ENCODE data around the gene UVRAG.
"Not testable (repeated sequence)": the region's sequence is repeated elsewhere in the genome, so short reads cannot be mapped to it uniquely, and the experiment has no call there.

UVRAG gene

GRCh38 chr11:76071090-76071489 lies 256.1 kb downstream of the UVRAG start:
- Histone ChIP-seq H3K36me3 (ENCODE audit: insufficient read depth, insufficient read length, low read length) (peaks cover 23% of the 10 kb centered on the region), H3K4me1 (ENCODE audit: insufficient read depth, insufficient read length) (no peaks in the 10 kb centered on the region), H3K27me3 (ENCODE audit: insufficient read depth, insufficient read length) (no peaks in the 10 kb centered on the region), H3K9me3 (ENCODE audit: insufficient read depth, low read length) (no peaks in the 10 kb centered on the region), H3K9ac (ENCODE audit: insufficient read length, low read depth) (no peak overlapping the region), H3K4me3 (ENCODE audit: insufficient read length, low read depth) (no peak overlapping the region)
- no peak for TF ChIP-seq SUZ12 (IDR thresholded peaks at IDR 0.05; ENCODE audit: extremely low read depth, insufficient read depth, insufficient read length)
- TF ChIP-seq YY1 (IDR thresholded peaks at IDR 0.05; ENCODE audit: insufficient read depth, insufficient read length), result no peak
- TF ChIP-seq ZNF274 (IDR thresholded peaks at IDR 0.05; ENCODE audit: low read depth, low read length), result no peak
- no peak for DNase-seq (ENCODE audit: low read depth, low spot score)

- H3K9me3 ChIP-seq (ENCODE audit: insufficient read depth, low read length), result no peaks in the 10 kb centered on the region
- H3K36me3 ChIP-seq (ENCODE audit: insufficient read depth, insufficient read length, low read length), result peaks cover 12% of the 10 kb centered on the region
- no peak for TF ChIP-seq ZNF274 (IDR thresholded peaks at IDR 0.05; ENCODE audit: low read depth, low read length)
- TF ChIP-seq YY1 (IDR thresholded peaks at IDR 0.05; ENCODE audit: insufficient read depth, insufficient read length), result no peak
- TF ChIP-seq SUZ12 (IDR thresholded peaks at IDR 0.05; ENCODE audit: extremely low read depth, insufficient read depth, insufficient read length), result no peak
- DNase-seq (ENCODE audit: low read depth, low spot score), result no peak
- H3K4me3 ChIP-seq (ENCODE audit: insufficient read length, low read depth), result no peak overlapping the region
- H3K9ac ChIP-seq (ENCODE audit: insufficient read length, low read depth), result no peak overlapping the region
- H3K4me1 ChIP-seq (ENCODE audit: insufficient read depth, insufficient read length), result no peaks in the 10 kb centered on the region
- H3K27me3 ChIP-seq (ENCODE audit: insufficient read depth, insufficient read length), result no peaks in the 10 kb centered on the region
Measured at GRCh38 chr11:76073724-76074123, 258.7 kb downstream of the UVRAG start.

- H3K4me1 ChIP-seq (ENCODE audit: insufficient read depth, insufficient read length), result no peaks in the 10 kb centered on the region
- no peak overlapping the region for H3K4me3 ChIP-seq (ENCODE audit: insufficient read length, low read depth)
- no peak for DNase-seq (ENCODE audit: low read depth, low spot score)
- H3K36me3 ChIP-seq (ENCODE audit: insufficient read depth, insufficient read length, low read length), result peaks cover 5% of the 10 kb centered on the region
- H3K9ac ChIP-seq (ENCODE audit: insufficient read length, low read depth), result no peak overlapping the region
- H3K9me3 ChIP-seq (ENCODE audit: insufficient read depth, low read length), result no peaks in the 10 kb centered on the region
- no peaks in the 10 kb centered on the region for H3K27me3 ChIP-seq (ENCODE audit: insufficient read depth, insufficient read length)
- no peak for TF ChIP-seq ZNF274 (IDR thresholded peaks at IDR 0.05; ENCODE audit: low read depth, low read length)
- no peak for TF ChIP-seq YY1 (IDR thresholded peaks at IDR 0.05; ENCODE audit: insufficient read depth, insufficient read length)
- TF ChIP-seq SUZ12 (IDR thresholded peaks at IDR 0.05; ENCODE audit: extremely low read depth, insufficient read depth, insufficient read length), result no peak
Measured at GRCh38 chr11:76074148-76075095, 259.4 kb downstream of the UVRAG start.

GRCh38 chr11:76075716-76076115 lies 260.7 kb downstream of the UVRAG start:
- Histone ChIP-seq H3K4me1 (ENCODE audit: insufficient read depth, insufficient read length) (no peaks in the 10 kb centered on the region), H3K27me3 (ENCODE audit: insufficient read depth, insufficient read length) (no peaks in the 10 kb centered on the region), H3K36me3 (ENCODE audit: insufficient read depth, insufficient read length, low read length) (no peaks in the 10 kb centered on the region), H3K9ac (ENCODE audit: insufficient read length, low read depth) (no peak overlapping the region), H3K9me3 (ENCODE audit: insufficient read depth, low read length) (no peaks in the 10 kb centered on the region), H3K4me3 (ENCODE audit: insufficient read length, low read depth) (no peak overlapping the region)
- no peak for DNase-seq (ENCODE audit: low read depth, low spot score)
- TF ChIP-seq ZNF274 (IDR thresholded peaks at IDR 0.05; ENCODE audit: low read depth, low read length), result no peak
- TF ChIP-seq SUZ12 (IDR thresholded peaks at IDR 0.05; ENCODE audit: extremely low read depth, insufficient read depth, insufficient read length), result no peak
- TF ChIP-seq YY1 (IDR thresholded peaks at IDR 0.05; ENCODE audit: insufficient read depth, insufficient read length), result no peak

GRCh38 chr11:76076253-76076652 lies 261.2 kb downstream of the UVRAG start:
- H3K4me3 ChIP-seq (ENCODE audit: insufficient read length, low read depth); H3K27me3 ChIP-seq (ENCODE audit: insufficient read depth, insufficient read length); H3K4me1 ChIP-seq (ENCODE audit: insufficient read depth, insufficient read length); DNase-seq (ENCODE audit: low read depth, low spot score); H3K9me3 ChIP-seq (ENCODE audit: insufficient read depth, low read length); H3K36me3 ChIP-seq (ENCODE audit: insufficient read depth, insufficient read length, low read length); H3K9ac ChIP-seq (ENCODE audit: insufficient read length, low read depth): not testable (repeated sequence)

GRCh38 chr11:76076749-76077148 lies 261.7 kb downstream of the UVRAG start:
- H3K27me3 ChIP-seq (ENCODE audit: insufficient read depth, insufficient read length), result no peaks in the 10 kb centered on the region
- no peaks in the 10 kb centered on the region for H3K9me3 ChIP-seq (ENCODE audit: insufficient read depth, low read length)
- no peak overlapping the region for H3K4me3 ChIP-seq (ENCODE audit: insufficient read length, low read depth)
- no peak for DNase-seq (ENCODE audit: low read depth, low spot score)
- H3K36me3 ChIP-seq (ENCODE audit: insufficient read depth, insufficient read length, low read length), result no peaks in the 10 kb centered on the region
- no peaks in the 10 kb centered on the region for H3K4me1 ChIP-seq (ENCODE audit: insufficient read depth, insufficient read length)
- H3K9ac ChIP-seq (ENCODE audit: insufficient read length, low read depth), result no peak overlapping the region
- TF ChIP-seq SUZ12 (IDR thresholded peaks at IDR 0.05; ENCODE audit: extremely low read depth, insufficient read depth, insufficient read length), result no peak
- no peak for TF ChIP-seq YY1 (IDR thresholded peaks at IDR 0.05; ENCODE audit: insufficient read depth, insufficient read length)
- TF ChIP-seq ZNF274 (IDR thresholded peaks at IDR 0.05; ENCODE audit: low read depth, low read length), result no peak

- H3K9ac ChIP-seq (ENCODE audit: insufficient read length, low read depth), result no peak overlapping the region
- TF ChIP-seq ZNF274 (IDR thresholded peaks at IDR 0.05; ENCODE audit: low read depth, low read length), result no peak
- TF ChIP-seq YY1 (IDR thresholded peaks at IDR 0.05; ENCODE audit: insufficient read depth, insufficient read length), result no peak
- no peak for TF ChIP-seq SUZ12 (IDR thresholded peaks at IDR 0.05; ENCODE audit: extremely low read depth, insufficient read depth, insufficient read length)
- H3K27me3 ChIP-seq (ENCODE audit: insufficient read depth, insufficient read length), result no peaks in the 10 kb centered on the region
- DNase-seq (ENCODE audit: low read depth, low spot score), result no peak
- no peak overlapping the region for H3K4me3 ChIP-seq (ENCODE audit: insufficient read length, low read depth)
- H3K4me1 ChIP-seq (ENCODE audit: insufficient read depth, insufficient read length), result no peaks in the 10 kb centered on the region
- no peaks in the 10 kb centered on the region for H3K9me3 ChIP-seq (ENCODE audit: insufficient read depth, low read length)
- H3K36me3 ChIP-seq (ENCODE audit: insufficient read depth, insufficient read length, low read length), result no peaks in the 10 kb centered on the region
Measured at GRCh38 chr11:76077575-76078150, 262.7 kb downstream of the UVRAG start.

- not testable (repeated sequence) for DNase-seq (ENCODE audit: low read depth, low spot score); H3K4me3 ChIP-seq (ENCODE audit: insufficient read length, low read depth); H3K27me3 ChIP-seq (ENCODE audit: insufficient read depth, insufficient read length); H3K4me1 ChIP-seq (ENCODE audit: insufficient read depth, insufficient read length); H3K9me3 ChIP-seq (ENCODE audit: insufficient read depth, low read length); H3K9ac ChIP-seq (ENCODE audit: insufficient read length, low read depth); H3K36me3 ChIP-seq (ENCODE audit: insufficient read depth, insufficient read length, low read length)
Measured at GRCh38 chr11:76081084-76081483, 266.1 kb downstream of the UVRAG start.
